AG04449 (cell line): ENCODE measurements around the gene IGLON5.

Experiments used
- CTCF ChIA-PET: fragments of 350-600 bp; formaldehyde crosslinking; extraction: SDS; loops from one replicate; lab custom pipeline; 2021; ENCODE audit warnings: antibody characterized with exemption; lab: Yijun Ruan, JAX
- POLR2A ChIA-PET: fragments of 400-600, 350-600 bp; formaldehyde crosslinking; extraction: SDS; loops from one replicate; lab custom pipeline; 2020; ENCODE audit warnings: antibody characterized with exemption, inconsistent platforms; lab: Yijun Ruan, JAX
- DNase-seq: peaks from one replicate; pipeline ENCODE4 v3.0.0-alpha.2; 2010; ENCODE audit warnings: low read depth, low spot score
- H3K4me3 ChIP-seq: 2 replicates; pipeline ENCODE4 v1.5.1; 2011; ENCODE audit warnings: low read depth, mild to moderate bottlenecking, control low read depth, low read length
- CTCF ChIP-seq: IDR thresholded peaks from one replicate; pipeline ENCODE4 v1.5.1; 2011; ENCODE audit warnings: mild to moderate bottlenecking, moderate library complexity, low read length, control low read depth, inconsistent platforms; ENCODE audit not compliant: insufficient read depth; ENCODE audit errors: missing control alignments

The IGLON5 gene

GRCh38 chr19:51333836-51334460 is 22.5 kb downstream of the IGLON5 start:
- no peak overlapping the region for H3K4me3 ChIP-seq
- no peak for DNase-seq
- CTCF ChIA-PET = no interaction called here
- no peak for TF ChIP-seq CTCF
- POLR2A ChIA-PET = no interaction called here

- H3K4me3 ChIP-seq = no peak overlapping the region
- no peak for TF ChIP-seq CTCF
- DNase-seq = no peak
- CTCF ChIA-PET = interaction anchor here (0.6 to 1.2 kb wide), 10 partner anchors 13 to 324 kb away, joined by 3 to 18 read pairs (median 4); partner anchors contain the start of gene ETFB
- POLR2A ChIA-PET = no interaction called here
These were observed 25.9 kb downstream of the IGLON5 start for GRCh38 chr19:51337141-51337860.

GRCh38 chr19:51337861-51338562 is 26.6 kb downstream of the IGLON5 start:
- ChIA-PET CTCF (interaction anchor here (0.6 to 1.2 kb wide), 18 partner anchors 10 to 324 kb away, joined by 3 to 18 read pairs (median 4); partner anchors contain the start of gene ETFB), POLR2A (no interaction called here)
- H3K4me3 ChIP-seq = no peak overlapping the region
- TF ChIP-seq CTCF = no peak
- DNase-seq = no peak

- TF ChIP-seq CTCF = peak; percentile 93
- CTCF ChIA-PET = interaction anchor here (0.6 to 2.0 kb wide), 22 partner anchors 11 to 323 kb away, joined by 3 to 18 read pairs (median 4); partner anchors contain the start of gene ETFB
- H3K4me3 ChIP-seq = peak overlapping the region; percentile 74
- DNase-seq = no peak
- POLR2A ChIA-PET = interaction anchor here (1.0 to 2.1 kb wide), 2 partner anchors 27 to 29 kb away, joined by 7 to 14 read pairs; partner anchors contain the start of gene ETFB
These were observed 27.3 kb downstream of the IGLON5 start for GRCh38 chr19:51338563-51339312.

- no peak for DNase-seq
- H3K4me3 ChIP-seq = peak overlapping the region; percentile 74
- POLR2A ChIA-PET = interaction anchor here (1.0 to 2.1 kb wide), 3 partner anchors 20 to 28 kb away, joined by 6 to 14 read pairs (median 7); partner anchors contain the start of gene ETFB
- CTCF ChIA-PET = interaction anchor here (0.6 to 2.0 kb wide), 9 partner anchors 12 to 318 kb away, joined by 3 to 10 read pairs (median 4); no protein-coding TSS in a partner anchor
- TF ChIP-seq CTCF = no peak
These were observed 27.9 kb downstream of the IGLON5 start for GRCh38 chr19:51339313-51339686.
